Endodermal cell (in vitro differentiated cells): ENCODE data around the gene FFAR4. TPM values are rescaled to one million over a fixed set of nuclear protein-coding genes. Genes with fewer than 3 reads are reported as not detected.

Experiments
- DNase-seq: peaks from one replicate; pipeline ENCODE4 v3.0.0-alpha.2; 2017
- H3K27ac ChIP-seq: 2 replicates; pipeline ENCODE4 v1.5.1; 2013; ENCODE audit warnings: mild to moderate bottlenecking, low read depth, low read length, moderate library complexity
- H3K27me3 ChIP-seq: 2 replicates; pipeline ENCODE4 v1.6.1; 2013; ENCODE audit warnings: mild to moderate bottlenecking, low read length, moderate library complexity; ENCODE audit not compliant: insufficient read depth, control insufficient read depth, poor library complexity, severe bottlenecking
- H3K36me3 ChIP-seq: 2 replicates; pipeline ENCODE4 v1.7.0; 2013; ENCODE audit warnings: mild to moderate bottlenecking, low read length, moderate library complexity; ENCODE audit not compliant: control insufficient read depth, insufficient read depth
- H3K4me1 ChIP-seq: one replicate; pipeline ENCODE4 v1.7.0; 2013; ENCODE audit warnings: low read length; ENCODE audit not compliant: control insufficient read depth, insufficient read depth
- H3K4me3 ChIP-seq: 2 replicates; pipeline ENCODE4 v1.5.1; 2013; ENCODE audit warnings: mild to moderate bottlenecking, low read length, moderate library complexity
- H3K9ac ChIP-seq: 2 replicates; pipeline ENCODE4 v1.6.1; 2013; ENCODE audit warnings: mild to moderate bottlenecking, low read length, moderate library complexity; ENCODE audit not compliant: poor library complexity, severe bottlenecking; ENCODE audit errors: extremely low read depth
- H3K9me3 ChIP-seq: 2 replicates; pipeline ENCODE4 v1.6.1; 2013; ENCODE audit warnings: mild to moderate bottlenecking, low read length, moderate library complexity; ENCODE audit not compliant: control insufficient read depth
- H3K27ac Mint-ChIP-seq: 2 replicates; pipeline ENCODE4 v1.8.0; 2020; ENCODE audit warnings: mixed read lengths
- H3K27me3 Mint-ChIP-seq: 2 replicates; pipeline ENCODE4 v1.8.0; 2021; ENCODE audit warnings: mild to moderate bottlenecking, mixed read lengths; ENCODE audit not compliant: insufficient read depth
- H3K36me3 Mint-ChIP-seq: 2 replicates; pipeline ENCODE4 v1.8.0; 2020; ENCODE audit warnings: low read depth, mixed read lengths
- H3K4me1 Mint-ChIP-seq: 2 replicates; pipeline ENCODE4 v1.8.0; 2020; ENCODE audit warnings: mixed read lengths
- H3K4me3 Mint-ChIP-seq: 2 replicates; pipeline ENCODE4 v1.8.0; 2020; ENCODE audit warnings: mild to moderate bottlenecking, moderate library complexity, mixed read lengths
- H3K9me3 Mint-ChIP-seq: 2 replicates; pipeline ENCODE4 v1.8.0; 2020; ENCODE audit warnings: mild to moderate bottlenecking, mixed read lengths
- WGBS, 2 experiments: methylation state at CpG; one replicate each; pipeline versions ENCODE4 v1.1.5 to v1.1.7; 2013; ENCODE audit warnings: missing lambda C conversion rate in 2 of 2, mixed read lengths in 1 of 2; ENCODE audit not compliant: insufficient coverage in 1 of 2, insufficient read length in 1 of 2; 5-methylcytosine and 5-hydroxymethylcytosine counted together
- total RNA-seq, 2 donors: library from RNA; stranded (reverse); fragmentation: NEBNext Ultra II Directional in 1 of 2; extraction: Animal tissue kit (Norgen Biotek cat#: 25700) in 1 of 2; gene quantifications; 2 replicates in 1 of 2; 3 replicates in 1 of 2; pipeline ENCODE4 v1.2.1, GENCODE V29; 2021
- TF ChIP-seq, protein P1 (sequence below): fragments of 200-600 bp; sonication (generic); conservative IDR thresholded peaks from 2 replicates; pipeline ENCODE4 v1.5.0; 2021; ENCODE audit warnings: antibody characterized with exemption, mild to moderate bottlenecking

The FFAR4 gene
- total RNA-seq, 2 donors from 2014 or later = not detected

DNA sequence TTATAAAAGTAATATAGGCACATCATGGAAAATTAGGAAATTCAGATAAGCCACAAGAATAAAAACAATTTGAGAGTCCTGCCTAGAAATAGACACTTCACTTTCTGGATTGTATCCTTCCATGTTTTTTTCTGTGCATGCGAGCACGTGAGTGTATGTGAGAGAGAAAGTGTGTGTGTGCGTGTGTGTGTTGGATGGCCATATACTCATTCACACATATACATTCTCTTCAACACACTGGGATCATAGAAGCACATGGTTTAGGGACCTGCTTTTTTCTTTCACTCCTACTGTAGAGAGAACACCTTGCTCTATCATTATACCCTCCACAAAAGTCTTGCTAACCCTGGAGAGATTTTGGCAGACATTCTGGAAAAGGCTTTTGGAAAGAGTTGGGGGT is 7.5 kb downstream of the FFAR4 start:
- H3K36me3 ChIP-seq = no peaks in the 10 kb centered on the region
- H3K27ac ChIP-seq = no peak overlapping the region
- H3K9ac ChIP-seq = no peak overlapping the region
- H3K27me3 Mint-ChIP-seq = peaks cover 36% of the 10 kb centered on the region
- no peaks in the 10 kb centered on the region for H3K9me3 ChIP-seq
- H3K27me3 ChIP-seq = peaks cover 17% of the 10 kb centered on the region
- H3K27ac Mint-ChIP-seq = no peak overlapping the region
- no peaks in the 10 kb centered on the region for H3K9me3 Mint-ChIP-seq
- DNase-seq = no peak
- no peaks in the 10 kb centered on the region for H3K36me3 Mint-ChIP-seq
- H3K4me3 ChIP-seq = no peak overlapping the region
- WGBS, 2 experiments = no CpG with 5 or more reads among the region's 3 CpGs
- H3K4me1 ChIP-seq = no peaks in the 10 kb centered on the region
- H3K4me1 Mint-ChIP-seq = peaks cover 21% of the 10 kb centered on the region
- H3K4me3 Mint-ChIP-seq = no peak overlapping the region
- TF ChIP-seq, protein P1, sequence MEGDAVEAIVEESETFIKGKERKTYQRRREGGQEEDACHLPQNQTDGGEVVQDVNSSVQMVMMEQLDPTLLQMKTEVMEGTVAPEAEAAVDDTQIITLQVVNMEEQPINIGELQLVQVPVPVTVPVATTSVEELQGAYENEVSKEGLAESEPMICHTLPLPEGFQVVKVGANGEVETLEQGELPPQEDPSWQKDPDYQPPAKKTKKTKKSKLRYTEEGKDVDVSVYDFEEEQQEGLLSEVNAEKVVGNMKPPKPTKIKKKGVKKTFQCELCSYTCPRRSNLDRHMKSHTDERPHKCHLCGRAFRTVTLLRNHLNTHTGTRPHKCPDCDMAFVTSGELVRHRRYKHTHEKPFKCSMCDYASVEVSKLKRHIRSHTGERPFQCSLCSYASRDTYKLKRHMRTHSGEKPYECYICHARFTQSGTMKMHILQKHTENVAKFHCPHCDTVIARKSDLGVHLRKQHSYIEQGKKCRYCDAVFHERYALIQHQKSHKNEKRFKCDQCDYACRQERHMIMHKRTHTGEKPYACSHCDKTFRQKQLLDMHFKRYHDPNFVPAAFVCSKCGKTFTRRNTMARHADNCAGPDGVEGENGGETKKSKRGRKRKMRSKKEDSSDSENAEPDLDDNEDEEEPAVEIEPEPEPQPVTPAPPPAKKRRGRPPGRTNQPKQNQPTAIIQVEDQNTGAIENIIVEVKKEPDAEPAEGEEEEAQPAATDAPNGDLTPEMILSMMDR = no peak

- Histone ChIP-seq H3K9me3 (no peaks in the 10 kb centered on the region), H3K36me3 (no peaks in the 10 kb centered on the region), H3K27me3 (no peaks in the 10 kb centered on the region), H3K27ac (no peak overlapping the region), H3K9ac (no peak overlapping the region), H3K4me3 (no peak overlapping the region), H3K4me1 (no peaks in the 10 kb centered on the region)
- 87% methylated on average over 3 of the region's 3 CpGs for WGBS, 2 experiments
- DNase-seq = no peak
- Mint-ChIP-seq H3K36me3 (no peaks in the 10 kb centered on the region), H3K9me3 (no peaks in the 10 kb centered on the region), H3K27ac (no peak overlapping the region), H3K4me1 (no peaks in the 10 kb centered on the region), H3K4me3 (no peak overlapping the region), H3K27me3 (peaks cover 10% of the 10 kb centered on the region)
- TF ChIP-seq, protein P1 = no peak
Observed at GRCh38 chr10:93576888-93577287, 10.4 kb downstream of the FFAR4 start.

GRCh38 chr10:93577565-93577964 is 11.1 kb downstream of the FFAR4 start:
- Mint-ChIP-seq H3K27me3 (peaks cover 6% of the 10 kb centered on the region), H3K4me1 (no peaks in the 10 kb centered on the region), H3K36me3 (no peaks in the 10 kb centered on the region), H3K4me3 (no peak overlapping the region), H3K27ac (no peak overlapping the region), H3K9me3 (no peaks in the 10 kb centered on the region)
- TF ChIP-seq, protein P1 = no peak
- no peak overlapping the region for H3K27ac ChIP-seq
- H3K27me3 ChIP-seq = no peaks in the 10 kb centered on the region
- DNase-seq = no peak
- H3K4me3 ChIP-seq = no peak overlapping the region
- no peak overlapping the region for H3K9ac ChIP-seq
- WGBS, 2 experiments = 93 to 100% methylated on average over 2 to 3 of the region's 3 CpGs
- no peaks in the 10 kb centered on the region for H3K4me1 ChIP-seq
- H3K36me3 ChIP-seq = no peaks in the 10 kb centered on the region
- H3K9me3 ChIP-seq = no peaks in the 10 kb centered on the region
